Gastroesophageal sphincter (tissue), 3 donors: Measurements from ENCODE around the gene FAM24A.

ENCODE experiments used
- CTCF ChIP-seq, 4 experiments: fragments of 200-600 bp in 2 of 4; fragments of 450-650 bp in 2 of 4; sonication (generic) in 1 of 4; IDR thresholded peaks; one replicate each; pipeline ENCODE4 v1.5.1; 2017 to 2019; ENCODE audit warnings: antibody characterized with exemption in 4 of 4, mild to moderate bottlenecking in 2 of 4, moderate library complexity in 2 of 4
- EP300 ChIP-seq: sonication (generic); formaldehyde crosslinking; IDR thresholded peaks from one replicate; pipeline ENCODE4 v1.6.1; 2017; ENCODE audit warnings: antibody characterized with exemption, mild to moderate bottlenecking
- POLR2A ChIP-seq, 2 donors: fragments of 450-650 bp; IDR thresholded peaks; one replicate each; pipeline ENCODE4 v1.6.1; 2017; ENCODE audit warnings: antibody characterized with exemption in 2 of 2, mild to moderate bottlenecking in 2 of 2, moderate library complexity in 1 of 2

DNA sequence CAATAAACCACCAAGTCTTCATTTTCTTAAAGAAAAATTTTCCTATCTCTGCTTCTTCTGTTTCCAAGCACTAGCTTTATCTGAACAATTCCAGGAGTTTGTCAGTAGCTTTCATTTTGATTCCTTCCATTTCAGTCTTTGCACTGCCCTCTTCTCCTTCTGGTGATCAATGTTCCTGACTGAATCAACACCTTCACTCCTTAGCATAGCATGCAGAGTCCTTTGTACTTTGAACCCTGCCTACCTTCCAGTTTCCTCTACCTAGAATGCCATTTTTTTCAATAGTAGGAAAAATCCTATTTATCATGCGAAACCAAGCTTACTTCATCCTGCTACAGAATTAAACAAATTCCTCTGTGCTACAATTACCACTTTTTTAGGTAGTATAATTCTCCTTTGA, 45.5 kb downstream of the FAM24A start:
- TF ChIP-seq CTCF (IDR thresholded peaks at IDR 0.05) = no peak
- no peak for TF ChIP-seq POLR2A (IDR thresholded peaks at IDR 0.05)
- no peak for TF ChIP-seq EP300
